H1 (cell line): ENCODE measurements around the gene TMEM127. TPM values are rescaled to one million over a fixed set of nuclear protein-coding genes. Genes with fewer than 3 reads are reported as not detected.

Experiments used
- PHF8 ChIP-seq: fragments of 200-600 bp; sonication (generic); conservative IDR thresholded peaks from 2 replicates; pipeline ENCODE4 v1.7.1; 2012; ENCODE audit warnings: low read depth, mild to moderate bottlenecking, inconsistent platforms, low read length, moderate library complexity
- RFX5 ChIP-seq: IDR thresholded peaks from 2 replicates; pipeline ENCODE4 v1.6.1; 2011; ENCODE audit warnings: low read depth, low read length, improper control_type of control experiment, borderline replicate concordance
- SUZ12 ChIP-seq: fragments of 200-600 bp; sonication (generic); IDR thresholded peaks from 2 replicates; pipeline ENCODE4 v1.6.1; 2012; ENCODE audit warnings: mild to moderate bottlenecking, inconsistent platforms, low read length, moderate library complexity, mixed read lengths
- polyA plus RNA-seq, 7 experiments: library from polyadenylated mRNA; depleted of rRNA in 3 of 7; stranded (reverse) in 5 of 7; unstranded in 2 of 7; fragments of >200 nt in 5 of 7; fragments of 200-250 nt in 2 of 7; gene quantifications; 1 replicate in 5 of 7; 2 replicates in 1 of 7; 4 replicates in 1 of 7; pipeline versions ENCODE4 v1.2.1 to v1.2.3, GENCODE V29; 2011 to 2013; ENCODE audit warnings: missing spikeins in 2 of 7, mixed read lengths in 2 of 7
- total RNA-seq: library from RNA; stranded (reverse); fragmentation: NEBNext Ultra II Directional; extraction: Animal tissue kit (Norgen Biotek cat#: 25700); gene quantifications from 2 replicates; pipeline ENCODE4 v1.2.1, GENCODE V29; 2021
- TF ChIP-seq, protein P1 (sequence below): fragments of 300-600 bp; sonication (generic); IDR thresholded peaks from 2 replicates; pipeline ENCODE4 v1.7.1; 2012; ENCODE audit warnings: low read length, moderate library complexity, mild to moderate bottlenecking, inconsistent platforms; ENCODE audit not compliant: insufficient replicate concordance

The TMEM127 gene
- total and polyA plus RNA-seq, 2 of the 8 experiments (the other 6 are each of a cell fraction or from before 2014, with no cell fraction given): 25.0 to 41.0 TPM

DNA sequence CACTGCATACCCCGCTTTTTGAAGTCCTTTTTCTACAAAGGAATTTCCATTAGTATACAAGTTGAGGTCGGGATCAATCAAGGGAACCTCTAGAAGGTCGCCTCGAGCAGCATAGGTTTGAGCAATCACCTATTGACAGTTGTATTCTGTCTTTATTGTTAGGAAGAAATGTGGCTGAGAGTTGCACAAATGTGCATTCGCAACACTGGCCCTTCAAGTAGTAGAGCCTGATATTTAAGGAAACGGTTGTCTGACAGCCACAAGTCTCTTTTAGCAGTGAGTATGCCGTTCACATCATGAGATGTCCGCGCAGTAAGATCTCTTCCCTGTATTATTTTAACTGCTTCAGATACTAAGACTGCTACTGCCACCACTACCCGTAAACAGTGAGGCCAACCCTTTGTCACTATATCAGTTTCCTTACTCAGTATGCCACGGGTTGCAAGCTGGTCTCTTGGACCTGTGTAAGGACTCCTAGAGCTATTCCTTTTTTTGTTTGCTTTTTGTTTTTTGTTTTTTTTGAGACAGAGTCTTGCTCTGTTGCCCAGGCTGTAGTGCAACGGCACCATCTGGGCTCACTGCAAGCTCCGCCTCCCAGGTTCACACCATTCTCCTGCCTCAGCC, 47.2 kb downstream of the TMEM127 start (continued):
- TF ChIP-seq, protein P1, sequence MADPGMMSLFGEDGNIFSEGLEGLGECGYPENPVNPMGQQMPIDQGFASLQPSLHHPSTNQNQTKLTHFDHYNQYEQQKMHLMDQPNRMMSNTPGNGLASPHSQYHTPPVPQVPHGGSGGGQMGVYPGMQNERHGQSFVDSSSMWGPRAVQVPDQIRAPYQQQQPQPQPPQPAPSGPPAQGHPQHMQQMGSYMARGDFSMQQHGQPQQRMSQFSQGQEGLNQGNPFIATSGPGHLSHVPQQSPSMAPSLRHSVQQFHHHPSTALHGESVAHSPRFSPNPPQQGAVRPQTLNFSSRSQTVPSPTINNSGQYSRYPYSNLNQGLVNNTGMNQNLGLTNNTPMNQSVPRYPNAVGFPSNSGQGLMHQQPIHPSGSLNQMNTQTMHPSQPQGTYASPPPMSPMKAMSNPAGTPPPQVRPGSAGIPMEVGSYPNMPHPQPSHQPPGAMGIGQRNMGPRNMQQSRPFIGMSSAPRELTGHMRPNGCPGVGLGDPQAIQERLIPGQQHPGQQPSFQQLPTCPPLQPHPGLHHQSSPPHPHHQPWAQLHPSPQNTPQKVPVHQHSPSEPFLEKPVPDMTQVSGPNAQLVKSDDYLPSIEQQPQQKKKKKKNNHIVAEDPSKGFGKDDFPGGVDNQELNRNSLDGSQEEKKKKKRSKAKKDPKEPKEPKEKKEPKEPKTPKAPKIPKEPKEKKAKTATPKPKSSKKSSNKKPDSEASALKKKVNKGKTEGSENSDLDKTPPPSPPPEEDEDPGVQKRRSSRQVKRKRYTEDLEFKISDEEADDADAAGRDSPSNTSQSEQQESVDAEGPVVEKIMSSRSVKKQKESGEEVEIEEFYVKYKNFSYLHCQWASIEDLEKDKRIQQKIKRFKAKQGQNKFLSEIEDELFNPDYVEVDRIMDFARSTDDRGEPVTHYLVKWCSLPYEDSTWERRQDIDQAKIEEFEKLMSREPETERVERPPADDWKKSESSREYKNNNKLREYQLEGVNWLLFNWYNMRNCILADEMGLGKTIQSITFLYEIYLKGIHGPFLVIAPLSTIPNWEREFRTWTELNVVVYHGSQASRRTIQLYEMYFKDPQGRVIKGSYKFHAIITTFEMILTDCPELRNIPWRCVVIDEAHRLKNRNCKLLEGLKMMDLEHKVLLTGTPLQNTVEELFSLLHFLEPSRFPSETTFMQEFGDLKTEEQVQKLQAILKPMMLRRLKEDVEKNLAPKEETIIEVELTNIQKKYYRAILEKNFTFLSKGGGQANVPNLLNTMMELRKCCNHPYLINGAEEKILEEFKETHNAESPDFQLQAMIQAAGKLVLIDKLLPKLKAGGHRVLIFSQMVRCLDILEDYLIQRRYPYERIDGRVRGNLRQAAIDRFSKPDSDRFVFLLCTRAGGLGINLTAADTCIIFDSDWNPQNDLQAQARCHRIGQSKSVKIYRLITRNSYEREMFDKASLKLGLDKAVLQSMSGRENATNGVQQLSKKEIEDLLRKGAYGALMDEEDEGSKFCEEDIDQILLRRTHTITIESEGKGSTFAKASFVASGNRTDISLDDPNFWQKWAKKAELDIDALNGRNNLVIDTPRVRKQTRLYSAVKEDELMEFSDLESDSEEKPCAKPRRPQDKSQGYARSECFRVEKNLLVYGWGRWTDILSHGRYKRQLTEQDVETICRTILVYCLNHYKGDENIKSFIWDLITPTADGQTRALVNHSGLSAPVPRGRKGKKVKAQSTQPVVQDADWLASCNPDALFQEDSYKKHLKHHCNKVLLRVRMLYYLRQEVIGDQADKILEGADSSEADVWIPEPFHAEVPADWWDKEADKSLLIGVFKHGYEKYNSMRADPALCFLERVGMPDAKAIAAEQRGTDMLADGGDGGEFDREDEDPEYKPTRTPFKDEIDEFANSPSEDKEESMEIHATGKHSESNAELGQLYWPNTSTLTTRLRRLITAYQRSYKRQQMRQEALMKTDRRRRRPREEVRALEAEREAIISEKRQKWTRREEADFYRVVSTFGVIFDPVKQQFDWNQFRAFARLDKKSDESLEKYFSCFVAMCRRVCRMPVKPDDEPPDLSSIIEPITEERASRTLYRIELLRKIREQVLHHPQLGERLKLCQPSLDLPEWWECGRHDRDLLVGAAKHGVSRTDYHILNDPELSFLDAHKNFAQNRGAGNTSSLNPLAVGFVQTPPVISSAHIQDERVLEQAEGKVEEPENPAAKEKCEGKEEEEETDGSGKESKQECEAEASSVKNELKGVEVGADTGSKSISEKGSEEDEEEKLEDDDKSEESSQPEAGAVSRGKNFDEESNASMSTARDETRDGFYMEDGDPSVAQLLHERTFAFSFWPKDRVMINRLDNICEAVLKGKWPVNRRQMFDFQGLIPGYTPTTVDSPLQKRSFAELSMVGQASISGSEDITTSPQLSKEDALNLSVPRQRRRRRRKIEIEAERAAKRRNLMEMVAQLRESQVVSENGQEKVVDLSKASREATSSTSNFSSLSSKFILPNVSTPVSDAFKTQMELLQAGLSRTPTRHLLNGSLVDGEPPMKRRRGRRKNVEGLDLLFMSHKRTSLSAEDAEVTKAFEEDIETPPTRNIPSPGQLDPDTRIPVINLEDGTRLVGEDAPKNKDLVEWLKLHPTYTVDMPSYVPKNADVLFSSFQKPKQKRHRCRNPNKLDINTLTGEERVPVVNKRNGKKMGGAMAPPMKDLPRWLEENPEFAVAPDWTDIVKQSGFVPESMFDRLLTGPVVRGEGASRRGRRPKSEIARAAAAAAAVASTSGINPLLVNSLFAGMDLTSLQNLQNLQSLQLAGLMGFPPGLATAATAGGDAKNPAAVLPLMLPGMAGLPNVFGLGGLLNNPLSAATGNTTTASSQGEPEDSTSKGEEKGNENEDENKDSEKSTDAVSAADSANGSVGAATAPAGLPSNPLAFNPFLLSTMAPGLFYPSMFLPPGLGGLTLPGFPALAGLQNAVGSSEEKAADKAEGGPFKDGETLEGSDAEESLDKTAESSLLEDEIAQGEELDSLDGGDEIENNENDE: no peak
- no peak for TF ChIP-seq PHF8
- TF ChIP-seq SUZ12: no peak
- TF ChIP-seq RFX5: no peak
